Neural progenitor cell (in vitro differentiated cells): ENCODE results near the gene MYL5.

ENCODE experiments used
- CTCF ChIP-seq: fragments of 200-600 bp; sonication (generic); IDR thresholded peaks from 2 replicates; pipeline ENCODE4 v1.5.1; 2017; ENCODE audit warnings: antibody characterized with exemption, mild to moderate bottlenecking
- EZH2 ChIP-seq: fragments of 200-600 bp; sonication (generic); IDR thresholded peaks from 2 replicates; pipeline ENCODE4 v1.6.1; 2017; ENCODE audit warnings: antibody characterized with exemption, mild to moderate bottlenecking, moderate library complexity

DNA sequence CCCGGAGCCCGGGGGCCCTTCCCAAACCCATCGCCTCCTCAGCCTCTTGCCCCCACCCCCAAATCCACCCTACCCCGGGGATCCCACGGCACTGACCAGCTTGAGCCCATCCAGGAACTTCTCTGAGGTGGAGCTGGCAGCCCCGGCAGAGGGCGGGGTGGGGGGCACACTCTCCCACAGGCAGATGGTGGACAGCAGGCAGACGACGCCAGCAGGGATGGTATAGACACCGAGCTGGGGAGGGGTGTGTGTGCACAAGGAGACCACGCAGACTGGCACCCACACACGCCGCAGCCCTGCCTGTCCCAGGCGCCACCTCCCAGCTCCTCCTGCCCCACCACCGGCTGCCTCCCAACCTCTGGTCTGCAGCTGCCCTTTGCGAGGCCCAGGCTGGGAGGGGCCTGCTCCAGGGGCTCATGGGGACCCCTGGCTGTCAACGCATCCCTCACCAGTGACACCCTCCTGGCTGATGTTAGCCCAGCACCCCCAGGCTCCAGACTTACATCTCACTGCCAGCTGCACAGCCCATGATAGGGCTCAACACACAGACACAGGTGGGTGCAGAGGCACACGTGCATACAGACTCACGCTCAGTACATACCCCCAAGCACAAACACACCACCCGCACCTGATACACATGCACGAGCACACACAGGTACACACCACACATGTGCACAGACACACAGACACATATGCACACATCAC lies 10.4 kb downstream of the MYL5 start:
- no peak for TF ChIP-seq CTCF
- TF ChIP-seq EZH2: no peak
